Measurements from ENCODE around the gene LHPP.

The LHPP gene

DNA sequence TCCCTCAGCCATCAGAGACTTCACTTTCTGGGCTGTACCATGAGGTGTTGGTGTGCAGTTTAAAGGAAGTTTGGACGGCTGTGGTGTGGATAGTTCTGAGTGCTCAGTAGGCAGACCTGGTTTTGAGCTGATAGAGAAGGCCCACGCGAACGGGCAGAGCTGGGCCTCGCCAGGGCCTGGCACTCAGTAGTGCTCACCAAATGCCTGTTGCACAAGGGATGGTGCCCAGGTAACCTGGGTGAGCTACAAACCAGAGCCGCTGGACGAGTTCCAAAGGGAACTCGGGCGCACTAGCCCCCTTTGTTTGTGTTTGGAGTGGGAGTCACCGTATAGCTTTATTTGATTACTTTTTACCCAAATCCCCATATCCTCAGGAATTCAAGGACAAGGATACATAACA lies 95.5 kb downstream of the LHPP start:
- Mint-ChIP-seq H3K36me3 (ENCODE audit: low read depth) (no peaks in the 10 kb centered on the region), H3K27ac (no peak overlapping the region), H3K4me3 (no peak overlapping the region), H3K27me3 (peaks cover 7% of the 10 kb centered on the region), H3K4me1 (ENCODE audit: low read depth) (no peaks in the 10 kb centered on the region), H3K9me3 (no peaks in the 10 kb centered on the region)
- intact Hi-C loops (cut with micrococcal nuclease): no loop called here

DNA sequence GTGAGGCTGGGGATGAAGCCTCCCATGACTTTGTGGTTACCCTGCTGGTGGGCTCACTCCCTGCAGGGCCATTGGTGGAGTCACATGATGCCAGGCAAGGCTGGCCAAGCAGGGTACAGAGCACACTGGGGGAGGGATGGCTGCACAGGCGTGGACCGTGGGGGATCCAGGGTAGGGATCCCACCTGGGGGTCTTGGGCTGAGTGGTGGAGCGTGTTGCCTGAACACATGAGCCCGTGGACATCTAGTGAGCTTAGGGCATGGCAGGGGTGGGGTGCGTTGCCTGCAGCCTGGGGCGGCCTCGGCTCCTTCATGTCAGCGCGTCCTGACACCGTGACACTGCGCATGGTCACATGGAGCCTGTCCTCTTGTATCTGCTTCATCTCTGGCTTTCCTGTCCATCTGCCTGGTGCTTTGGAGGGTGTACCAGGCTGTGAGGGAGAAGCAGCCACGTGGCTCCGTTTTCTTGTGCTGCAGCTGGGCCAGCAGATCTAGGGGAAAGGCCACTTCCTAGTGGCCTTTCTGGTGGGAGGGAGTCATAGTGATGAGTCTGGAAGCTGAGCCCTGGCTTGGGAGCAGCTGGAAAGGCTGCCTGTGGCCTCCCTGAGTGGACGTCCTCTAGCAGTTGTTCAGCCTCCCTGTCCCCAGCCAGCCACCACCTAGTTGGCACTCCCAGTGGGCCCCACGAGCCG lies 96.2 kb downstream of the LHPP start:
- Mint-ChIP-seq H3K27ac (no peak overlapping the region), H3K4me3 (no peak overlapping the region), H3K36me3 (ENCODE audit: low read depth) (no peaks in the 10 kb centered on the region), H3K9me3 (no peaks in the 10 kb centered on the region), H3K27me3 (peaks cover 8% of the 10 kb centered on the region), H3K4me1 (ENCODE audit: low read depth) (no peaks in the 10 kb centered on the region)
- intact Hi-C loops (cut with micrococcal nuclease): no loop called here

DNA sequence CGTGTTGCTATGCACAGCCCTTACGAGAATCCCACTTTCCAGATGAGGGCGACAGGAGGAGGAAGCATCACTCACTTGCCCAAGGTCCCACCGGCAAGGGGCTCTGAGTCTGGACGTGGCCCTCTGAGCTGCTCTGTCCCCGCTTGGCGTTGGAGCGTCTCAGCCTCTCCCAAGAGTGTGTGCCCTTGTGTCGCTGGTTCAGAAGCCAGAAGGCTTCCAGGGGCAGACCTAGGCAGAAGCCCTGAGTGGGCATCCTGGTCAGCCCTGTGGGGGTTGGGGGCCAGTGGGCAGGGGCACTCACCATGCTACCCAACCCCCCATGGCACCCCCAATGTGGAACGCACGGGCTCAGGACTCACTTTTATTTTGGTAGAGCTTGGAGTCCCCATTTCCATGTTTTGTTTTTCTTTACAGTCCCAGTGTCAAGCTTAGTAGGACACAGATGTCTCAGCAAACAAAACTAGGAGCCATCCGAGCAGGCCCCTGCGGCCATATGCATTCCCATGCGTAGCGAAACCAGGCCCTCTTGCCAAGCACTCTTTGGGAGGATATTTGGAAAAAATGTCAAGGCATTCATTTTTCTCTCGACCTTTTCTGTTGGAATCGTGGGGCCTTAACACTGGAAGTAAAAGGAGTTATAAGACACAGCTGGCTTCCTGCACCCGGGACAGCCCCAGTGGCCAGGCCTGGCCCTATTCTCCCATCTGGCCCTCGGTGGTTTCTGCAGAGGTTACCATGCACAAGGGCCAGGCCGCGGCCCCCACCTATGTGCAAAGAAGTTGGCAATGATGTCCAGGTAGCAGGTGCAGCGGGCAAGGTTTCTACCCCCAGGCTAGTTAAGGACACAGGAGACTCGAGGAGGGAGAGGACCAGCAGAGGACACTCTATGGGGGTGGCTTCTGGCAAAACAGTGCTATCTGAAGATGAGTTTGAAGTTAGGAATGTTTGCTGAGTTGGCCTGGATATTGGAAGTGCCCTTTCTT lies 97.0 kb downstream of the LHPP start:
- intact Hi-C loops (cut with micrococcal nuclease): no loop called here
- H3K4me3 Mint-ChIP-seq: no peak overlapping the region
- H3K9me3 Mint-ChIP-seq: no peaks in the 10 kb centered on the region
- no peak overlapping the region for H3K27ac Mint-ChIP-seq
- peaks cover 8% of the 10 kb centered on the region for H3K27me3 Mint-ChIP-seq
- no peaks in the 10 kb centered on the region for H3K4me1 Mint-ChIP-seq (ENCODE audit: low read depth)
- H3K36me3 Mint-ChIP-seq (ENCODE audit: low read depth): no peaks in the 10 kb centered on the region

DNA sequence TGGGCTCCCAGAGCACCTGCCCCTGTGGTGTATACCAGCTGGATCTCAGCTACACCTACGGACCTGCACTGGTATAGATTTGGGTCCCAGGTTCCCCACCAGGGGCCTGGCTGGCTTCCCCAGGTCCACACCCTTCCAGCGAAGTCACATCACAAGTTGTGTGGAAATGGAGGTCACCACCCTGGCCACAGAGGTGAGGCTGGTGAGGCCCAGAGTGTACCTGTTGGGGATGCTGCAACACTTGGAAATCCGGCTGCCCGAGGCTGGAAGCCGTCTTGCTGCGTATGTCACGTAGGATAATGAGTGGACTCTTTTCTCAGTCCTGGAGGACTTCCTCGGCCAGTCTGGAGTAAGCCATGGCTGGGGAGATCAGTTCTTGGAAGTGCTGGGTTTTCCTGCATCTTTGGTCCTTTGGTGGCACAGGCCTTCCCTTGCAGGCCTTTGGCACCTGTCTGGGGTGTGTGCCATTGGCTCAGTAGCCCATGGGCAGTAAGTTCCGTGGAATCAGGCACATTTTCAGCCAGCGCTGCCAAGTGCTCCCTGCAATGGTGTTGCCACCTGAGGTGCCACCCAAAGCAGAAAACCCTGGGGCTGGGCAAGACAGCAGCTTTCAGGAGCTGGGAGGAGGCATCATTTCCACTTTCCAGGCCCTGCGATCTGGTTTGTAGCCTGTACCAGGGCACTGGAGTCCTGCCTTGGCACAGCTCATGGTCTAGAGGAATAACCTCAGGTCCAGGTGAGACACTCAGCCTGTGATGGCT lies 97.9 kb downstream of the LHPP start:
- Mint-ChIP-seq H3K4me3 (no peak overlapping the region), H3K27me3 (peaks cover 8% of the 10 kb centered on the region), H3K9me3 (no peaks in the 10 kb centered on the region), H3K27ac (no peak overlapping the region), H3K36me3 (ENCODE audit: low read depth) (no peaks in the 10 kb centered on the region), H3K4me1 (ENCODE audit: low read depth) (no peaks in the 10 kb centered on the region)
- intact Hi-C loops (cut with micrococcal nuclease): no loop called here

DNA sequence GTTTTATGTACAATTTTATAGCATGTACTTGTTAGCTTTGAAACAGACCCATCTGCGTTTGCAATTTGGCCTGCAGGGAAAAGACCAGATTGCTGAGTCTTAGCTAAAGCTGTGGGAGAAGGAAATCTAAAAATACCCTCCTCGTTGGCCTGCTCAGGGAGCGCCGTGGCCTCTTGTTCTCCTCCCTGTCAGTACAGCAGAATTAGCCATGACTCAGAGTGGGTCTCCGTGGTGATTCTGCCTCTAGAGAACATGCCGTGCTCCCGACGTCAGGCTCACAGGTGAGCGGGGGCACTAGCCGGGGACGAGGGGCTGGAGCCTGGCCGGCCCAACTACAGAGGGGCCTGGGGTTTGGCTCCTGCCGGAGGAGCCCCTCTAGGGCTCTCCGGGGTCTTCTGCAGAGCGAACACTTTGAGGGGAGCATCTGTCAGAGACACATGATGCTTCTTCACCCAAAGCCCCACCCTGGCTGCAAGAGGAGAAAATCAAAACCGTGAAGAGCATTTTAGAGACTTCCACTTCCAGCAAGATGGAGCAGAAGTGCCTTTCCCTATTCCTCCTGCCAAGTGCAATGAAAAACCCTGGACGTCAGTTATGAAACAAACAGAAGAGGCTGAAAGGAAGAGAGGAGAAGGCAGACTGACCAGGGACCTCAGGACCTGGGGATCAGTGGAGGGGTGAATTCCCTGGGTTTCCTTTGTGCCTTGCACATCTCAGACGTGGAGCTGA lies 98.9 kb downstream of the LHPP start:
- Mint-ChIP-seq H3K27ac (no peak overlapping the region), H3K4me1 (ENCODE audit: low read depth) (no peaks in the 10 kb centered on the region), H3K9me3 (no peaks in the 10 kb centered on the region), H3K27me3 (peaks cover 8% of the 10 kb centered on the region), H3K4me3 (no peak overlapping the region), H3K36me3 (ENCODE audit: low read depth) (no peaks in the 10 kb centered on the region)
- intact Hi-C loops (cut with micrococcal nuclease): no loop called here

DNA sequence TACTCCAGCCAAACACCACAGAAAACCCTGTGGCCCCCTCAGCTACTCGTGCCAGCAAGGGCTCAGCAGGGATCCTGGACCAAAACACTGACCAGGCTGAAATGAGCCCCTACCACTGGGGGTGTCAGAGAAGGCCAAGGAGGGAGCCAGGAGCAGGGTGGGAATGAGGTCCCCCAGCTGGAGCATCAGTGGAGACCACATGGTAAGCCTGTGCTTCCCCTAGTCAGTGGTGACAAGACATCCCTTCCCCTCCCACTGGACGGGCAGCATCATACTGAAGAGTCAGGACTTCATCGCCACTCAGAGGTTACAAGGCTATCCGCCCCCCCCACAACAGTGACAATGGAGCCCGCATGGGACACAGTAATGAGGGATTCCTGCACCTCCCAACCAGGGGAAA lies 99.6 kb downstream of the LHPP start:
- no peaks in the 10 kb centered on the region for H3K36me3 Mint-ChIP-seq (ENCODE audit: low read depth)
- H3K4me1 Mint-ChIP-seq (ENCODE audit: low read depth): no peaks in the 10 kb centered on the region
- H3K9me3 Mint-ChIP-seq: no peaks in the 10 kb centered on the region
- H3K27me3 Mint-ChIP-seq: peaks cover 8% of the 10 kb centered on the region
- no peak overlapping the region for H3K4me3 Mint-ChIP-seq
- no peak overlapping the region for H3K27ac Mint-ChIP-seq
- intact Hi-C loops (cut with micrococcal nuclease): no loop called here

DNA sequence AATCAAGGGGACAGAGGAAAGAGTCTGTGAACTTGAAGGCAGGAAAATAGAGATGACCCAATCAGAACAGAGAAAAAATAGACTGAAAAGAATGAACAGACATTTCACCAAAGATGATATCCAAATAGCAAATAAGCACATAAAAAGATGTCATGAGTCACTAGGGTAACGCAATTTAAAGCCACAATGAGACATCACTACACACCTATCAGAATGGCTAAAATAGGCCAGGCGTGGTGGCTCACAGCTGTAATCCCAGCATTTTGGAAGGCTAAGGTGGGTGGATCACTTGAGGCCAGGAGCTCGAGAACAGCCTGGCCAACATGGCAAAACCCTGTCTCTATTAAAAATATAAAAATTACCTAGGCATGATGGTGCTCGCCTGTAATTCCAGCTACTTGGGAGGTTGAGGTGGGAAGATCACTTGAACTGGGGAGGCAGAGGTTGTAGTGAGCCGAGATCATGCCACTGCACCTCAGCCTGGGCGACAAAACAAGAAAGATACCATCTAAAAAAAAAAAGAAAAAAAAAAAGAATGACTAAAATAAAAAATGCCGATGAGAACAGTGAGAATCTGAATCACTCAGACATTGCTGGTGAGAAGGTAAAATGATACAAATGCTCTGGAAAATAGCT lies 100.9 kb downstream of the LHPP start:
- H3K4me3 Mint-ChIP-seq: no peak overlapping the region
- H3K27me3 Mint-ChIP-seq: peaks cover 8% of the 10 kb centered on the region
- H3K27ac Mint-ChIP-seq: no peak overlapping the region
- no peaks in the 10 kb centered on the region for H3K9me3 Mint-ChIP-seq
- intact Hi-C loops (cut with micrococcal nuclease): no loop called here
- H3K36me3 Mint-ChIP-seq (ENCODE audit: low read depth): no peaks in the 10 kb centered on the region
- no peaks in the 10 kb centered on the region for H3K4me1 Mint-ChIP-seq (ENCODE audit: low read depth)

DNA sequence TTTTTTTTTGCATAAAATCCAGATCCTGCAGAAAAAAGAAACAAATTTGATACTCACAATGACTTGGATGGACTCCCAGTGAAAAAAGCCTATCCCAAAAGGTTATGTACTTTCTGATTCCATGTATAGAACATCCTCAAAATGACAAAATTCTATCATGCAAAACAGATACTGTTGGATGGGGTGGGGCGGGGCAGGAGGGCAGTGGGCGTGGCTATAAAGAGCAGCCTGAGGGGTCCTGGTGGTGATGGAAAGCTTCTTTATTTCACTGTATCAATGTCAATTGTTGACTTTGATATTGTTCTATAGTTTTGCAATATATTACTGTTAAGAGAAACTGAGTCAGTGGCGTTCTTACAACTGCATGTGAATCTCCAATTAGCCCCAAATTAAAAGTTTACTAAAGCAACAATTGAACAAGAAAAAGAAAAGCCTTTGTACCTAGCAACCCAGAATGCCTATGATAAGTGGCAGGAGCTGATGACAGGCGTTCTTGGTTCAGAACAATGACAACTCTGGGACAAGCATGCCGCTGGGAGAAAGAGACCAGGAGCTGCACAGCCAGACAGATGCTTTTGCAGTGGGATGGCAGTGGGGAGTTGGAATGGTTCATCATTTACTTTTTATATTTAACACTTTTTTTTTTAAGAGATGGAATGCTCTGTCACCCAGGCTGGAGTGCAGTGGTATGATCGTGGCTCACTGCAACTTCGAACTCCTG lies 101.9 kb downstream of the LHPP start:
- intact Hi-C loops (cut with micrococcal nuclease): no loop called here
- no peak overlapping the region for H3K4me3 Mint-ChIP-seq

DNA sequence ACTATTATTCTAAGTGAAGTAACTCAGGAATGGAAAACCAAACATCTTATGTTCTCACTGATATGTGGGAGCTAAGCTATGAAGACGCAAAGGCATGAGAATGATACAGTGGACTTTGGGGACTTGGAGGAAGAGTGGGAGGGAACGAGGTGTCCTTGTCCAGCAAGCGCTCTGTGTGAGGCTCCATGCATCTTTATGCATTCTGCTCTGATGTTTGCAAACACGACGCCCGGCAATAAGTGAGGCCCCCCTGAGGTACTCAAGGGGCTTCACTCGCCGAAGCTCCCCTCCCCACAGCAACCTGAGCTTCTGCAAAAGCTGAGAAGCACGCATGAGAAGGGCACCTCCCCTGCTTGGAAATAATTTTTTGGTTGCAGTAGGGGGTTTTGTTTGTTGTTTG lies 103.3 kb downstream of the LHPP start:
- no peaks in the 10 kb centered on the region for H3K9me3 Mint-ChIP-seq
- peaks cover 8% of the 10 kb centered on the region for H3K27me3 Mint-ChIP-seq
- no peaks in the 10 kb centered on the region for H3K36me3 Mint-ChIP-seq (ENCODE audit: low read depth)
- H3K27ac Mint-ChIP-seq: no peak overlapping the region
- intact Hi-C loops (cut with micrococcal nuclease): no loop called here
- no peaks in the 10 kb centered on the region for H3K4me1 Mint-ChIP-seq (ENCODE audit: low read depth)
- H3K4me3 Mint-ChIP-seq: no peak overlapping the region

More for the DNA sequence above, 101.9 kb downstream of the LHPP start:
- no peaks in the 10 kb centered on the region for H3K4me1 Mint-ChIP-seq (ENCODE audit: low read depth)
- H3K9me3 Mint-ChIP-seq: no peaks in the 10 kb centered on the region
- H3K27me3 Mint-ChIP-seq: peaks cover 8% of the 10 kb centered on the region
- H3K27ac Mint-ChIP-seq: no peak overlapping the region
- no peaks in the 10 kb centered on the region for H3K36me3 Mint-ChIP-seq (ENCODE audit: low read depth)

DNA sequence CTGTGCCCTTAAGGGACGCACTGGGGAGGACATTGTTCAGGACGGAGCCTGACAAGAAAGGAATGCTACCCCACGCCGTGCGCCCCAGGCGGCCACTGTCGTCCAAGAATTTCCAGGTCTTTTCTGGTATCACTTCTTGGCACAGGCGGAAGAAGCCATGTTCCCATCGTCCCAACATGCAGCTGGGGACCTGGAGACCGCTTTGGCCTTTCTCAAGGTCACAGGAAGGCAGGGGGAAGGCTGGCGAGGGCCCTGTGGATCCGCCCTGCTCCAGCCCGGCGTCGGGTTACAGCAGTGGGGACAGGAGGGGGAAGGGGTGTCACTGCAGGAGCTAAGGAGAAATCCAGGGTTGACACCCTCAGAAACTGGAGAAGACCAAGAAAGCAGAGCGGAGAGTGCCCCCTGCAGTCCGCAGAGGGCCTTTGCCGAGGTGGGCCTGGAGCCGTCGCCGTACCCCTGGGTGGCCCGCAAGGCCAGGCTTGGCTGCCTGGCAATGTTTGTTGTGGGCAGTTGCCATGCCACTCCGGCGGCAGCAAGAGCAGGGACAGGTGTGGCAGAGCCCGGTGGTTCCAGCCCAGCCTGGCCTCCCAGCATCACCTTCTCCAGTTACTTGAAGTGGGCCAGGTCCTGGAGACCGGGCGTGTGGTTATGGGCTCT lies 104.1 kb downstream of the LHPP start:
- H3K4me3 Mint-ChIP-seq: no peak overlapping the region
- H3K36me3 Mint-ChIP-seq (ENCODE audit: low read depth): no peaks in the 10 kb centered on the region
- H3K4me1 Mint-ChIP-seq (ENCODE audit: low read depth): no peaks in the 10 kb centered on the region
- no peaks in the 10 kb centered on the region for H3K9me3 Mint-ChIP-seq
- intact Hi-C loops (cut with micrococcal nuclease): no loop called here
- no peak overlapping the region for H3K27ac Mint-ChIP-seq
- H3K27me3 Mint-ChIP-seq: peaks cover 4% of the 10 kb centered on the region

DNA sequence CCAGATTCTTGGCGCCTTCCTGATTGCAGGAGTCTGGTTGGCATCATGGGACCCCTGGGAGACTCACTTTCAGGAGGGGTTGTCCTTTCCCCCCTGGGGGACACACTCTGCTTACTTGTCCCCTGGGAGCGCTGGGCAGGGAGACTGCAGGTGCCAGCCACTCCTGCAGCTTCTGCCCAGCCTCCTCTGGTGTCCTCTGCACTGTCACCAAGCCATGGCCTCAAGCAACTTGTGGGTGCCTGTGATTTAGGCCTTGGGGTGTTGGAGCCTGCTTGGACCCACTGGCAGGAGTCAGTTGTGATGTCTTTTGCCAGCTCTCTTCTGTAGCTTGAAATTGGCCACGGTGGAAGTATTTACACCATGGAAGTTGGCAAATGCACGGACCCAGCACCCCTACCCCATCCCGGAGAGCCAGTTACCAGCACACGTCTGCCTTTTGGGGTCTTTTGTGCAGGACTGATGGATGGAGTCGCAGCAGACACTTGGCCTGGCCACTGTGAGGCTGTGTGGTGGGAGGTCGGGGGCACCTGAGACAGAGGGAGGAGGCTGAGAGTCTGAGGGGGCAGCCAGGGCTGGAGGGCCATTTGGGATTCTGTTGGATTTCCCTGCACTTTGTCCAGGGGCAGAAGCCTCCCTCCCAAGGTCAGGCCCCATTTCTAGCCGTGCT lies 104.7 kb downstream of the LHPP start:
- no peaks in the 10 kb centered on the region for H3K36me3 Mint-ChIP-seq (ENCODE audit: low read depth)
- H3K27me3 Mint-ChIP-seq: peaks cover 2% of the 10 kb centered on the region
- H3K9me3 Mint-ChIP-seq: no peaks in the 10 kb centered on the region
- no peaks in the 10 kb centered on the region for H3K4me1 Mint-ChIP-seq (ENCODE audit: low read depth)
- H3K27ac Mint-ChIP-seq: no peak overlapping the region
- H3K4me3 Mint-ChIP-seq: no peak overlapping the region
- intact Hi-C loops (cut with micrococcal nuclease): no loop called here

Data from dendritic cell treated with granulocyte-macrophage colony-stimulating factor and Interleukin-4, amounts not matched to agents 40 ng/mL and 50 ng/mL, for 4 days (primary cell).